ENCODE measurements around the gene TIMM8B. TPM values are rescaled to one million over a fixed set of nuclear protein-coding genes. Genes with fewer than 3 reads are reported as not detected.

The TIMM8B gene, protein sequence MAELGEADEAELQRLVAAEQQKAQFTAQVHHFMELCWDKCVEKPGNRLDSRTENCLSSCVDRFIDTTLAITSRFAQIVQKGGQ
- 24.8 and 42.3 TPM in 2 replicates for total RNA-seq

DNA sequence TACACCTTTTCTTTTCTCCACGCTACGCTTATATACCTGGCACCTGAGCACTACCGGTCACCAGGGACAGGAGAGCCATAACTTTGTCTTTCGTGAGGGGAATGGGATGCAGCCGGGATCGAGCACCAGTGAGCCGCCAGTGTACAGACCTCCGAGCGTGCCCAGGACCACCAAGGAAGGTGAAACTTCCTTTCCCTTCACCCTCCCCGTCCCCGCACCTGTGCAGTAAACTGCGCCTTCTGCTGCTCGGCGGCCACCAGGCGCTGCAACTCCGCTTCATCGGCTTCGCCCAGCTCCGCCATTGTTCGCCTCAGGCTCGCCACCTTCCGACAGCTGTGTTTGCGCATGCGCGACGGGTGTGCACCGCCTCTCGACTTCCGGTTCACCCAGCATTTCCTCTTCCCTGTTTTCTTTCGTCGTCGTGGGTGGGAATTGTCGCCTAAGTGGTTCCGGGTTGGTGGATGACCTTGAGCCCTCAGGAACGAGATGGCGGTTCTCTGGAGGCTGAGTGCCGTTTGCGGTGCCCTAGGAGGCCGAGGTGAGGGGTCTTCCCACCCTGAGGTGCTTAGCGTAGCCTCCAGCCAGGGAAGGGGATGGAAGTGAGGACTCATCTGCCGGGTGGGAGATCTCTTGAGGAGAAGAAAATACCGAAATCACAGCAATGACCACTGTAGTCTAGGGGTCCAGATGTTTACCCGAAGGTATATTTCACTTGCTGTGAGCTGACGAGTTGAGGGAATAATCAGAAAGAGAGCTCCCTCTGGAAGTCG, at the start of gene TIMM8B, which contains the start of gene SDHD:
Gene TIMM8B (minus strand): TSS at position 335 of the 770 bp plus-strand sequence. CDS start 33 bp downstream, at position 302.
Gene SDHD (plus strand): TSS at position 452 of the 770 bp plus-strand sequence. CDS start 35 bp downstream, at position 487.
- TF ChIP-seq, protein P1, sequence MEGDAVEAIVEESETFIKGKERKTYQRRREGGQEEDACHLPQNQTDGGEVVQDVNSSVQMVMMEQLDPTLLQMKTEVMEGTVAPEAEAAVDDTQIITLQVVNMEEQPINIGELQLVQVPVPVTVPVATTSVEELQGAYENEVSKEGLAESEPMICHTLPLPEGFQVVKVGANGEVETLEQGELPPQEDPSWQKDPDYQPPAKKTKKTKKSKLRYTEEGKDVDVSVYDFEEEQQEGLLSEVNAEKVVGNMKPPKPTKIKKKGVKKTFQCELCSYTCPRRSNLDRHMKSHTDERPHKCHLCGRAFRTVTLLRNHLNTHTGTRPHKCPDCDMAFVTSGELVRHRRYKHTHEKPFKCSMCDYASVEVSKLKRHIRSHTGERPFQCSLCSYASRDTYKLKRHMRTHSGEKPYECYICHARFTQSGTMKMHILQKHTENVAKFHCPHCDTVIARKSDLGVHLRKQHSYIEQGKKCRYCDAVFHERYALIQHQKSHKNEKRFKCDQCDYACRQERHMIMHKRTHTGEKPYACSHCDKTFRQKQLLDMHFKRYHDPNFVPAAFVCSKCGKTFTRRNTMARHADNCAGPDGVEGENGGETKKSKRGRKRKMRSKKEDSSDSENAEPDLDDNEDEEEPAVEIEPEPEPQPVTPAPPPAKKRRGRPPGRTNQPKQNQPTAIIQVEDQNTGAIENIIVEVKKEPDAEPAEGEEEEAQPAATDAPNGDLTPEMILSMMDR (IDR thresholded peaks at IDR 0.05; ENCODE audit: insufficient read depth, low read length, poor library complexity, severe bottlenecking) = peak; percentile 47
- Histone ChIP-seq H3K36me3 (ENCODE audit: control insufficient read depth, insufficient read depth, low read length) (no peaks in the 10 kb centered on the region), H3K4me3 (ENCODE audit: low read depth, low read length) (peak within 1 kb of the TSS; percentile 91), H3K27me3 (ENCODE audit: control insufficient read depth, insufficient read depth, low read length) (no peaks in the 10 kb centered on the region)
- DNase-seq (ENCODE audit: low read depth) = peak; percentile 85

DNA sequence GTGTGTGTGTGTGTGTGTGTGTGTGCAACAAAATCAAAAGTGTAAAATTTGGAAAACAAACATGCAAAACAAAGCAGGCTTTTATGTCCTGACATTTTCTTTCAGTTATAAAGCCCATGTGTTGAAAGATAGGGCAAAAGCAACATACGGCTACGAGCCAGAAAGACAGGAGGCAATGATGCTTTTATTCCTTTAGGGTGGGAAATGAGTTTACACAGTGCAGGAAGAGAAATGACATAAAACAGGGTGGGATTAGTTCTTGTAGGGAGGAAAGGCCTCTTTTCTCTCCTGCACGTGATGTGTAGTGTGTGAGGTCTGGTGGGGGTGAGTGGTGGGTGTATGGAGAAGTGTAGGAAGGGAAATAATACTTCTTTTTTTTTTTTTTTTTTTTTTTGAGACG, 47.9 kb upstream of the TIMM8B start:
- no peak for DNase-seq (ENCODE audit: low read depth)
- Histone ChIP-seq H3K36me3 (ENCODE audit: control insufficient read depth, insufficient read depth, low read length) (no peaks in the 10 kb centered on the region), H3K4me3 (ENCODE audit: low read depth, low read length) (no peak overlapping the region), H3K27me3 (ENCODE audit: control insufficient read depth, insufficient read depth, low read length) (no peaks in the 10 kb centered on the region)
- TF ChIP-seq, protein P1 (IDR thresholded peaks at IDR 0.05; ENCODE audit: insufficient read depth, low read length, poor library complexity, severe bottlenecking) = no peak

DNA sequence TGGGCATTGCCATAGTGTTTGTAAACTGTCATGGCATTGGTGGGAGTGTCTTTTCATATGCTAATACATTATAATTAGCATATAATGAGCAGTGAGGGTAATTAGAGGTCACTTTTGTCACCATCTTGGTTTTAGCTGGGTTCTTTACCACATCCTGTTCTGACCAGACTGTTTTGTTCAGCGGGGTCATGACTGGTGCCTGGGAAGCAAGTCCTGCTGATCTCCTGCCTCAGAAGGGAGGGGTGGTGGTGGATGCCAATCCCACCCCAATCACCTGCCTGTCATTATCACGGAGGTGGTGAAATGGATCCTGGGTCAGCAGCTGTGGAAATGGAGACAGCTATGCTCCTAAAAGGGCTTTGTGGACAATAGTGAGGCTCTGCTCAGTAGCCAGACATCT, 46.2 kb upstream of the TIMM8B start:
- Histone ChIP-seq H3K36me3 (ENCODE audit: control insufficient read depth, insufficient read depth, low read length) (no peaks in the 10 kb centered on the region), H3K27me3 (ENCODE audit: control insufficient read depth, insufficient read depth, low read length) (no peaks in the 10 kb centered on the region), H3K4me3 (ENCODE audit: low read depth, low read length) (no peak overlapping the region)
- no peak for DNase-seq (ENCODE audit: low read depth)
- TF ChIP-seq, protein P1 (IDR thresholded peaks at IDR 0.05; ENCODE audit: insufficient read depth, low read length, poor library complexity, severe bottlenecking) = no peak

DNA sequence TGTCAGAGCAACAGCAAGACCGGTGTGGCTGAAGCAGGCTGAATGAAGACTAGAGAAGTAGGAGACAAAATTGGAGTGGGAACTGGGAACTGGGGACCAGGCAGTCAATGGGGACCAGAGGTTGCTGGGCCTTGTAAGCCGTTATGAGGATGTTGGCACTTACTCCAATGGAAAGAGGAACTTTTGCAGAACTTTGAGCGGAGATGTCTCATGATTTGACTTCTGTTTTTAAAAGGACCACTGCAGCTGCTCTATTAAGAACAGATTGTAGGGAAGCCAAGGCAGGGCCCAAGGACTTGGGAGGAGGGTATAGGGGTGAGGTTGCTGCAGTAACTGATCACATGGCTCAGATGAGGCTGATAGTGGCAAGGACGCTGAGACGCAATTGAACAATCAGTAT, 43.1 kb upstream of the TIMM8B start:
- no peak overlapping the region for H3K4me3 ChIP-seq (ENCODE audit: low read depth, low read length)
- TF ChIP-seq, protein P1 (IDR thresholded peaks at IDR 0.05; ENCODE audit: insufficient read depth, low read length, poor library complexity, severe bottlenecking) = no peak
- H3K27me3 ChIP-seq (ENCODE audit: control insufficient read depth, insufficient read depth, low read length) = no peaks in the 10 kb centered on the region
- H3K36me3 ChIP-seq (ENCODE audit: control insufficient read depth, insufficient read depth, low read length) = no peaks in the 10 kb centered on the region
- DNase-seq (ENCODE audit: low read depth) = no peak

DNA sequence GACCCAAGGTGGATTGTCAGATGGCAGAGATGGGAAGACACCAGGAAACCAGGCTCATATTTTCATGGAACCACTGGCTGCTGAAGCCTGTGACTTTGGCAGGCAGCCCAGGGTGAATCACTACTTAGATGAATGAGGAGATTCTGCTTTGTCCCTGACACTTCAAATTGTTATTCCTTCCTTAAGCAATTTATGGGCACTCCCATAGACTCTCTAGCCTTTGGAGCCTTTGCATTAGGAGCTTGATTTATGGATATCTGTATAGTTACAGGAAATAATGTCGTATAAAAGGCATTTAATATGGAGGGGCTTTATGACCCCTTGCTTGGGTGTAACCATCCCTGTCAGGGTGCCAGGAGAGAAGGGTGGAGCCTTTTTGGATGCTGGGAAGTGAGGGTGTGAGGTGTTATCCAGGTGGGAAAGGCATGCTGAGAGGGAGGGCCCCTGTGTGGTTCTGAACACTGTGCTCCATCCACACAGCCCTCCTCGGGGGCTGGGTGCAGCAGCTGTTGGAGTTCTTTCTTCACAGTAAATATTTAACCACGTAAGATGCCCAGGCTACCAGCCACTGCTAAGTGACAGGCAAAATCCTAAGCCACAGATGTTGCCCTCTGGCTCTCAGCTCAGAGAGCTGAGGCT, 42.0 kb upstream of the TIMM8B start:
- peak; percentile 69 for DNase-seq (ENCODE audit: low read depth)
- Histone ChIP-seq H3K4me3 (ENCODE audit: low read depth, low read length) (no peak overlapping the region), H3K27me3 (ENCODE audit: control insufficient read depth, insufficient read depth, low read length) (no peaks in the 10 kb centered on the region), H3K36me3 (ENCODE audit: control insufficient read depth, insufficient read depth, low read length) (no peaks in the 10 kb centered on the region)
- TF ChIP-seq, protein P1 (IDR thresholded peaks at IDR 0.05; ENCODE audit: insufficient read depth, low read length, poor library complexity, severe bottlenecking) = no peak
